GM10248 (cell line): ENCODE measurements around the gene KRTAP10-12.

Experiments used
- CTCF ChIA-PET: fragments of 300-600 bp; sonication (Branson Sonifier 250); formaldehyde crosslinking; extraction: SDS; loops from one replicate; lab custom pipeline; 2021; ENCODE audit warnings: antibody characterized with exemption; lab: Yijun Ruan, JAX
- POLR2A ChIA-PET: fragments of 350-650 bp; sonication (Branson Sonifier 250); formaldehyde crosslinking; extraction: SDS; loops from one replicate; lab custom pipeline; 2020; ENCODE audit warnings: antibody characterized with exemption; lab: Yijun Ruan, JAX
- DNase-seq: peaks from one replicate; pipeline ENCODE4 v3.0.0; 2012; ENCODE audit errors: extremely low spot score
- CTCF ChIP-seq: IDR thresholded peaks from 2 replicates; pipeline ENCODE4 v1.5.1; 2012; ENCODE audit warnings: mild to moderate bottlenecking, low read depth; ENCODE audit errors: extremely low read depth, missing control alignments, control extremely low read depth

KRTAP10-12 gene

GRCh38 chr21:44653123-44653522 lies 43.8 kb upstream of the KRTAP10-12 start:
- TF ChIP-seq CTCF: no peak
- ChIA-PET CTCF (no interaction called here), POLR2A (no interaction called here)
- DNase-seq: no peak

DNA sequence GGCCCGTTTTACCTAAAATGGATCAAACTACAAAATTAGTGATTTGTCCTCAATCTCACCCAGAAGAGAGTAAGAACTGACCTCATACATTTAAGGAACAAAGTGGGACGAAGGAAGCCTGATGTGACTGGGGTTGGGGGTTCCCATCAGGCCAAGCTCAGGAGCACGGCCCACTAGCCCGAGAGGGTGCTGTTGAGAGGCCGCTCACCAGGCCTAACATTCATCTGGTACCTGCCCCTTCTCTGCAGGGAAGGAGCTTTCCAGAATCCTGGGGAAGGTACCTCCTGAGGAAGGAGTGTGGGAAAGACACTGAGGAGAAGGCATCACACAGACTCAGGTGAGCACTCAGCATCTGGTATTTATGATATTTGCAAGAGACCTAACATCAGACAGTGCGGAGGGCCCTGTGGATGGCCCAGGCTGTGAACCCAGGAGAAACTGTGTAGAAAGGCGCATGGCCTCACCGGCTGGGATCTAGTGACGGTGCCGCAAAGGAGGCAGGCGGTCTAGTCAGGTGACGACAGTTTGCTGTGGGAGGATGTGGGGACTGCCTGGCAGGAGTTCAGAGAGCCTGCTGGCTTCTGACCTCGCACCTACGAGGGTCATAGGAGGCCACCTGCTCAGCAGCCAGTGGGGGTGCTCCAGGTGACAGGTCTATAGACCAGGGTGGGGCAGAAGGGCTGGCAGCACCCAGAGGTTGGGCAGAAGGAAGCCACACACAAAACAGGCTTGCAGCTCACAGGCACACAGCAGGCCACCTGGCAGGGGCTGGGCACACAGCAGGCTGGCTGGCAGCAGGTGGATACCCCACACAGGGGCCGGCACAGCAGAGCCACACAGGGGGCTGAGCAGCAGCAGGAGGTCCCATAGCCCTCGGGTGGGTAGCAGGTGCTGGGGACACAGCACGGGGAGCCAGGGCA lies 43.1 kb upstream of the KRTAP10-12 start:
- DNase-seq: no peak
- no peak for TF ChIP-seq CTCF
- ChIA-PET CTCF (no interaction called here), POLR2A (no interaction called here)

GRCh38 chr21:44654576-44655175 lies 42.3 kb upstream of the KRTAP10-12 start, which contains the start of gene KRTAP12-4:
Gene KRTAP12-4, minus strand, starts transcription at chr21:44654659. Its CDS starts 45 bp downstream, at chr21:44654614.
- ChIA-PET CTCF (no interaction called here), POLR2A (no interaction called here)
- DNase-seq: no peak
- no peak for TF ChIP-seq CTCF

GRCh38 chr21:44656868-44657267 lies 40.1 kb upstream of the KRTAP10-12 start:
- POLR2A ChIA-PET: no interaction called here
- DNase-seq: no peak
- CTCF ChIA-PET: interaction anchor here (1.2 kb wide), 1 partner anchor 10 kb away, joined by 3 read pairs; the partner anchor contains the start of gene KRTAP12-2
- TF ChIP-seq CTCF: no peak

DNA sequence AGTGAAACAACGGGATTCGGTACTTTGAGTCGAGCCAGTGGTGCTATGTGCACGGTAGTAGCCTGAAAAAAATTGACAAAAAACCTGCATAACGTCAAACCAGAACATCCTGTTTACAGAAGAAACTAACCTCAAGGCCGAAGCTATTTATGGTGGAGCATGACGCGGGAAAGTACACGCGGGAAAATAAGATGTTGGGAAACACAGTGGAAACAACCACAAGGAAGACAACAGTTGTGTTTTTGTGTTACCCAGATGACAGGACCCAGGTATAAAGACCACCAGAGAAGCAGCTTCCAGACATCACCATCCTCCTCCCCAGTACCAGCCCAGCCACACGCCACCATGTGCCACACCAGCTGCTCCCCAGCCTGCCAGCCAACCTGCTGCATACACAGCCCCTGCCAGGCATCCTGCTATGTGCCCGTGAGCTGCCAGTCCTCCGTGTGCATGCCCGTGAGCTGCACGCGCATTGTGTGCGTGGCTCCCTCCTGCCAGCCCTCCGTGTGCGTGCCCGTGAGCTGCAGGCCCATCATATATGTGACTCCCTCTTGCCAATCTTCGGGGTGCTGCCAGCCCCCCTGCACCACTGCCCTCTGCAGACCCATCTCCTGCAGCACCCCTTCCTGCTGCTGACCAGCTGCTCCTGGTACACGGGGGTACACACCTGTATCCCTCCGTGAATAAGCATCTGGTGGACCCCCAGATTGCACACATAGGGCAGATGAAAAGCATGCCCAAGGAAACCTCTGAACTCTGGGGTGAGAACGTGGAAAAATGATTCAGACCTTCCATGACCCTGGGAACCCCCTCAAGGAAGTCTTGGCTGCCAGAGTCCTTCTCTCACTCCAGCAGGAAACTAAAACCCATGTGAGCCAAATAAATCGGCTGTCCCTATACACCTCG lies 39.1 kb upstream of the KRTAP10-12 start, which contains the start of gene KRTAP12-3:
KRTAP12-3 (plus strand) TSS at position 298 of the 906 bp plus-strand sequence; CDS start at position 346, 48 bp downstream.
- DNase-seq: no peak
- ChIA-PET CTCF (interaction anchor here (1.1 to 1.2 kb wide), 2 partner anchors 9 to 16 kb away, joined by 3 read pairs; partner anchors contain the start of gene KRTAP12-2), POLR2A (no interaction called here)
- no peak for TF ChIP-seq CTCF
